AG04450 (cell line): Measurements from ENCODE around the gene ZSCAN18. TPM values are rescaled to one million over a fixed set of nuclear protein-coding genes. Genes with fewer than 3 reads are reported as not detected.

Experiments
- CTCF ChIA-PET: fragments of 300-600, 350-600 bp; formaldehyde crosslinking; extraction: SDS; loops from one replicate; lab custom pipeline; 2022; ENCODE audit warnings: antibody characterized with exemption, inconsistent platforms; lab: Charles Lee
- POLR2A ChIA-PET: fragments of 350-600 bp; formaldehyde crosslinking; extraction: SDS; loops from one replicate; lab custom pipeline; 2021; ENCODE audit warnings: antibody characterized with exemption, inconsistent platforms; lab: Yijun Ruan, JAX
- DNase-seq: peaks from one replicate; pipeline ENCODE4 v3.0.0-alpha.2; 2011; ENCODE audit warnings: low read depth, low spot score
- H3K27ac ChIP-seq: one replicate; pipeline ENCODE4 v1.5.1; 2012; ENCODE audit warnings: low read depth, low read length, control low read depth
- H3K27me3 ChIP-seq: one replicate; pipeline ENCODE4 v1.6.0; 2012; ENCODE audit warnings: low read length; ENCODE audit not compliant: control insufficient read depth, insufficient read depth
- H3K4me3 ChIP-seq: 2 replicates; pipeline ENCODE4 v1.5.1; 2011; ENCODE audit warnings: mild to moderate bottlenecking, low read depth, low read length, control low read depth
- H3K9me3 ChIP-seq: 2 replicates; pipeline ENCODE4 v1.5.1; 2012; ENCODE audit warnings: low read length; ENCODE audit not compliant: control insufficient read depth, insufficient read depth
- CTCF ChIP-seq: IDR thresholded peaks from 2 replicates; pipeline ENCODE4 v1.5.1; 2011; ENCODE audit warnings: low read depth, low read length, control low read depth, inconsistent platforms
- polyA plus RNA-seq: library from polyadenylated mRNA; depleted of rRNA; stranded (reverse); fragments of >200 nt; gene quantifications from 2 replicates; pipeline ENCODE4 v1.2.3, GENCODE V29; 2011

The ZSCAN18 gene
- polyA plus RNA-seq, 1 experiment, result 12.7 TPM

GRCh38 chr19:58054901-58055874 lies 42.8 kb downstream of the ZSCAN18 start:
- CTCF ChIA-PET, result no interaction called here
- POLR2A ChIA-PET, result no interaction called here
- peak overlapping the region; percentile 17; the same call in 1 of the 2 replicates for H3K4me3 ChIP-seq
- no peak for TF ChIP-seq CTCF
- H3K9me3 ChIP-seq, result peaks cover 92% of the 10 kb centered on the region
- DNase-seq, result no peak
- peaks cover 2% of the 10 kb centered on the region for H3K27me3 ChIP-seq
- H3K27ac ChIP-seq, result no peak overlapping the region

DNA sequence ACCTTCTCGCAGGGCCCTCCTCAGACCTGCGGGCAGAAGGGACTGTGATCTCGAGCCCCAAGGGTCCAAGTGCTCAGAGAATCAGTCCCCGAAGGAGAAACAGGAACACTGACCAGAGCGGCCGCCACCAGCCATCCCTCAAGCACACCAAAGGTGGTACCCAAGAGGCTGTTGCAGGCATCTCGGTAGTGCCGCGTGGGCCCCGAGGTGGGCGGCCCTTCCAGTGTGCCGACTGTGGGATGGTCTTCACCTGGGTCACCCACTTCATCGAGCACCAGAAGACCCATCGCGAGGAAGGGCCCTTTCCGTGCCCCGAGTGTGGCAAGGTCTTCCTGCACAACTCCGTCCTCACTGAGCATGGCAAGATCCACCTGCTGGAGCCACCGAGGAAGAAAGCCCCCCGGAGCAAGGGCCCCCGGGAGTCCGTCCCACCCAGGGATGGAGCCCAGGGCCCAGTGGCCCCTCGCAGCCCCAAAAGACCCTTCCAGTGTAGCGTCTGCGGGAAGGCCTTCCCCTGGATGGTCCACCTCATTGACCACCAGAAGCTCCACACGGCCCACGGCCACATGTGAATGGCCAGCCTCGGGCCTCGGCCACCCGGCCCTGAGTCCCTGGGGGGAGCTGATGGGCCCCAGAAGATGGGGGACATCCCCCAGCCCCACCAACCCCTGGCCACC lies 44.4 kb downstream of the ZSCAN18 start:
- Histone ChIP-seq H3K9me3 (peaks cover 90% of the 10 kb centered on the region), H3K27ac (no peak overlapping the region), H3K4me3 (no peak overlapping the region), H3K27me3 (peaks cover 2% of the 10 kb centered on the region)
- POLR2A ChIA-PET, result no interaction called here
- no peak for TF ChIP-seq CTCF
- no peak for DNase-seq
- CTCF ChIA-PET, result no interaction called here

DNA sequence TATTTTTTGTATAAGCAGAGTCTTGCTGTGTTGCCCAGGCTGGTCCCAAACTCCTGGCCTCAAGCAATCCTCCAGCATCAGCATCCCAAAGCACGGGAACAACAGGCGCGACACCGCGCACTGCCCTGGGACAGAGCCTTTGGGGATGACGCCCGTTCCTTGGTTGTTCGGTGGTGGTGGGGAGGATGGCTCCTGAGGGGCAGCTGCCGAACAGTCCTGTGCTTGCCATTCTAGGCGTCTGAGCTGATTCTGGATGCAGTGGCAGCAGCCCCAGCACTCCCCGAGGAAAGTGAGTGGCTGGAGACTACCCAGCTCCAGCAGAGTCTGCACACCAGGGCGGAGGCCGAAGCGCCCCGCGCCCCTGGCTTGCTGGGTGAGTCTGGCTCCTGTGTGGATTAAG lies 45.8 kb downstream of the ZSCAN18 start:
- DNase-seq, result no peak
- TF ChIP-seq CTCF, result no peak
- ChIA-PET CTCF (no interaction called here), POLR2A (no interaction called here)
- H3K27ac ChIP-seq, result no peak overlapping the region
- H3K4me3 ChIP-seq, result no peak overlapping the region
- H3K9me3 ChIP-seq, result peaks cover 92% of the 10 kb centered on the region
- H3K27me3 ChIP-seq, result peaks cover 2% of the 10 kb centered on the region

DNA sequence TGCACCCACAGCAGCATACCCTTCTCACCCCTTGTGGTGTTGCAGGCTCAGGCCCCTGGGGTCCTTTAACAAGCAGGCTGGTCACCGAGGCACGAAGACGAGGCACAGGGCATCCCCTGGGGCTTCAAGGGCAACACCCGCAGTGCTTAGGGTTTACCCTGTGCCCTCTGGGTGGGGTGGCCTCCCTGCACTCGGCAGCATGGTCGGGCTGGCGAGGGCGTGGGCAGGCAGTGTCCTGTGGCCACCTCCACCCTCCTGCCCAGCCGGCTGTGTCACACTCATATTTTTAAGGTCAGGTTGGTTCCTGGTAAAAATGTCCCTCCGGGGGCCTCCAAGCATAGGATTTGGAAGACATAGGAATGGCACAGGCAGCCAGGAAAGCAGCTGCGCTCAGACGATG lies 50.4 kb downstream of the ZSCAN18 start:
- Histone ChIP-seq H3K27me3 (no peaks in the 10 kb centered on the region), H3K9me3 (peaks cover 93% of the 10 kb centered on the region), H3K27ac (no peak overlapping the region), H3K4me3 (no peak overlapping the region)
- DNase-seq, result no peak
- POLR2A ChIA-PET, result no interaction called here
- no peak for TF ChIP-seq CTCF
- CTCF ChIA-PET, result no interaction called here

GRCh38 chr19:58046856-58047255 lies 51.2 kb downstream of the ZSCAN18 start:
- no peak for TF ChIP-seq CTCF
- Histone ChIP-seq H3K4me3 (no peak overlapping the region), H3K9me3 (peaks cover 90% of the 10 kb centered on the region), H3K27ac (no peak overlapping the region), H3K27me3 (no peaks in the 10 kb centered on the region)
- DNase-seq, result no peak
- POLR2A ChIA-PET, result no interaction called here
- CTCF ChIA-PET, result no interaction called here
